Activated CD4-positive, alpha-beta T cell treated with anti-CD3 and anti-CD28 coated beads, Interleukin-2, amount 50 U/mL, for 24 hours (primary cell): Measurements from ENCODE around the gene MBIP.

Source experiments
- DNase-seq, 2 donors: peaks; one replicate each; pipeline ENCODE4 v3.0.0-alpha.2; 2020; ENCODE audit warnings: low read depth in 1 of 2, low spot score in 1 of 2

The MBIP gene

DNA sequence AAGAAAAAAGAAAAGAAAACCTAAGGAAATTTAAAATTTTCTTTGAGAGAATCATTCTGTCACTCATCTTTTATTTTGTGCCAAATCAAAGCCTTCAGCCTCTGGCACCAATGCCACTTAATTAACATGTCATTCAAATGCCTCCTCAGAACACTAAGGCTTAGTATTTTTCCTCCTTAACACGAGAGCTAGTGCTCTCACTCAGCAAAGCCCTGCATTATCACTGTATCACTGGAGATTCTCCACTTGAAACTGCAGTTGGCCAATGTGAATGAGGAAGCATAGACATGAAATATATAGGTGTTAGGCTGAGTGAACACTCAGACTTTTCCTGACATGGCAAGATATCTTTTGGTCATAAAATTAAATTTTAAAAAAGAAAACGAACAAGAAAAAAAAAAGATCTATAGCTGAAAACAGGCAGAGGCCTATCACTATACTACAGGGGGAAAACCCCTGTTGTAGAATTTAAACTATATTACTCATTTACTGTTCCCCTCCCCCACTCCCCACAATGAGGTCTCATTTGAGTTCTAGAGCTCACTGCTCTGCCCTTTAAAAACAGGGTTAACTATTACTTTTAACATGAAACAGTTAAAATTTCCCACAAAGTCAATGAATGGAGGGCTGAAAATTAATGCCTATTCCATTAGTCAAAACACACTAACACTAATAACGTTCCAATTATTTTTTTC is 5.1 kb downstream of the MBIP start:
- peak in 1 of 2 donors; percentile 60 for DNase-seq

DNA sequence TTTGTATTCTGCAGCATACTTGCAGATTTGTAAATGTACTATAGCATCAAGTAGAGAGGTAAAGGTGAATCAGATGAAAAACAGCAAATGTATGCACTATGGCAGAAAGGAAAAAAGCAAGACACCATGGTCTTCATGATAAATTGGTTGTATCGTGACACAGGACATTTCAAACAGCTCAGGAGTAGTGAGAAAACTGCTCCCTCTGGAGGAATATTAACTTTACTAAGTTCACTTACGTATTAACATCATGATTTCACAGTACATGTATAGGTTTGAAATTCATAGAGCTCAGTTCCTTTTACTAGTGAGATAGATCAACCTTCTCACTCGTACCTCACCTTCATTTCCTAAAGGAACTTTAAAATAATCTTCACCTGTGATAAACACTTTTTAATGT is 6.5 kb downstream of the MBIP start:
- DNase-seq: no peak

DNA sequence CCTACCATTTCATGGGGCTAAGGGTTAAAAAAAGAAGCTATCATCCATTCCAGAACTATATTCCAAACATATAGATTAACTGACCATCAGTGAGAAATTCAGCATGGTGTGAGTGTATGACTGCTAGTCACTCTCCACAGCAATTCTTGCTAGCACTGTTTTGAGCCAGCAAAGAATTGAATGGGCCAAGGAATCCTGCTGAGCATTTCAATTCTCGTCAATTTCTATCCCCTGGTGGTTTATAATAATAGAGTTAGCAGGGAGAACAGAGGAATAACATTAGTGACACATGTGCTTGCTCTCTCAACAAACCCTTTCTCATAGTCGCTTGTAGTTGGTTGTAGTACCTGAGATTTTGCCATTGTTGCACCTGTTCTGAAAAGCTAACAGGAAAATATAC is 7.2 kb downstream of the MBIP start:
- DNase-seq: no peak

DNA sequence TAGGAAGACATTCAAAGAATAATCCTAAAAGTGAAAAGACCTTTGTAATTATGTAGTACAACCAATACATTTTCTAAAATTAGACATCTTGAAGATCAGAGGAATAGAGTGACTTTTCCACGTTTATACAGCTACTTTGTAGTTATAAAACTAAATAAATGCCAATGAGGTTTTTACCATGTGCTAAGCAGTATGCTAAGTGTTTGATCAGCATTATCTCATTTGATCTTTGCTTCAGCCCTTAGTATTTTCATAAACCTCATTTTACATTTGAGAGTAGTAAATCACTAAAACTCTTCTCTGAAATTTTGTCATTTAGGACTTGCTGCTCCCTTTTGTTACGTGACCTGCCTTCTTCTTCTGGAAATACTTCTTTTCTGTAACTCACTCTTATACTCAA is 13.6 kb downstream of the MBIP start:
- DNase-seq: no peak

DNA sequence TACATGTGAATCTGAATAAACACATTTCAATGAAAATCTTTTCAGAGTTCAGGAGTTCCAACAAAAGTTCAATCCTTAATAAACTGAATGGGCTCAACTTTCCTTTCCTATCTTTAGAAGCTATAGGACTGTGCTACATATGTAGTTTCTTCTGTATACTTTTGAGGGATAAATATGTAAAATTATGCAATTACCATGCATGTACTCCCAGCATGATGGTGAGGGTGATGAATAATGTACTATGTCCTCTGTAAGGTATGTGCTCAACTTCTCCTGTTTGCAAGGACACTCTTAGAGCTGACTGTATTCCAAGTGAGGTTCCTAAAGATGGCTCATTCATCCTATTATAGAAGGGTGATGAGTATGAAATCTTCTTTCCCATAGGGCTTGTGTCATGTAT is 15.5 kb downstream of the MBIP start:
- DNase-seq: no peak

DNA sequence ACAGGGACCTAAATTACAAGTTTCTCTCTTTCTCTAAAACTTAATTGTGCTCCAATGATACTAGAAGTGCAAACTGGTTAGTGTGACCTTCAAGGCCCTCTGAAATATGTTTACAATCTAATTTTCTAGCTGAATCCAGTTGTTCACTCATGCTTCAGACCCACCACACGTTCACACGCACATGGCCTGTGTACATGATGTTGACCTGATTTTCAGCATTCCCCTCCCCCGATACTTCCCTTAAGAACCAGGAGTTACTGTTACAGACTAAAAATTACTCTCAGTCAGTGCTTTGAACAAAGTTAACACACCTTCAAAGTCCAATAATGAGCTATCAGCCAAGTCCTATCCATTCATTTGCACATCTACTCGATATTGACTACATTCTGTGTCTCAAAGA is 16.5 kb downstream of the MBIP start:
- DNase-seq: no peak

DNA sequence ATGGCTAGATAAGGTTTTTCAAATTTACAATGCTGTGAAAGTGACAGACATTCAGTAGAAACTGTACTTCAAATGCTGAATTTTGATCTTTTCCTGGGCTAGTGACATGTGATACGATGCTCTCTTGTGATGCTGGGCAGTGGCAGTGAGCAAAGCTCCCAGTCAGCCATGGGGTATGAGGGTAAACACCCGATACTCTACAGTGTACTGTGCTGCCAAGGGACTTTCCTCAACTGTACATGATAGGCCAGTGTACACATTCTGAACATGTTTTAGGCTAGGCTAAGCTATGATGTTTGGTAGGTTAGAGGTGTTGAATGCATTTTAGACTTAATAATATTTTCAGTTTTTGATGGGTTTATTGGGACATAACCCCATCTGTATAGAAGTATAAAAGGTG is 17.6 kb downstream of the MBIP start:
- no peak for DNase-seq

DNA sequence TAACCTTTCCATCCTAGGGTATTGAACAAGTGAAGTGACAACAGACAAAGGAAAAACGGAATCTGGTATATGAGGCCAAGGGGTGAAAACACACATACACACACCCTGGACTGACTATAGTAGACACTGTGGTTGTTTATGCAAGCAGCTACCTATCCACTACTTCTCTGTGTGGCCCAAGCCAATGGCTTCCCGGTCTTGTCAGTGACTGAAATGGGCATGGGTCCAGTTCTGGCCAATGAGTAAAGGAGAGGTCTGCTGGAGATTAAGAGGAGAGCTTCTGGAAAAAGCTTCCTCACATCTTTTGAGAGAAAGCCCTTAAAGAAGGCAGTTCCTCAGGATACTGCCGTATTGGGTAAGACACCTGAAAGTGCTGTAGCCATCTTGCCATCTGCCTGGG is 19.3 kb downstream of the MBIP start:
- DNase-seq: no peak

DNA sequence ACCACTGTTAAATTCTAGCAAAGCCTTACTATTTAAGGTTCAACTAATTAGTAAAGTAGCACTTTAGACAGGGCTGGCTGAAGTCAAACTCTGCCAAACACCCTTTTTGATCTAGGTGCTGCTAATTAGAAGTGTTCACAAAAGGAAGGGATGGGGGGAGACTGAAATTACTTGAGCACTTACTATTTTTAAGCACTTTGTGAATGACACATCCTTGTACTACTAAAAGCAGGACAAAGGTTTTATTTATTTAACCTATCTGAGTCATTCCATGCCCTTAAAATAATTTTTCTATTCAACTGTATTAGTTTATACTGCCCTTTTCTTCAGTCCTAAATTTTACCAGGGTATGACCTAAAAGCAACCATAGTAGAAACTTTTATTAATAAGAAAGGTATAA is 20.1 kb downstream of the MBIP start:
- DNase-seq: no peak

DNA sequence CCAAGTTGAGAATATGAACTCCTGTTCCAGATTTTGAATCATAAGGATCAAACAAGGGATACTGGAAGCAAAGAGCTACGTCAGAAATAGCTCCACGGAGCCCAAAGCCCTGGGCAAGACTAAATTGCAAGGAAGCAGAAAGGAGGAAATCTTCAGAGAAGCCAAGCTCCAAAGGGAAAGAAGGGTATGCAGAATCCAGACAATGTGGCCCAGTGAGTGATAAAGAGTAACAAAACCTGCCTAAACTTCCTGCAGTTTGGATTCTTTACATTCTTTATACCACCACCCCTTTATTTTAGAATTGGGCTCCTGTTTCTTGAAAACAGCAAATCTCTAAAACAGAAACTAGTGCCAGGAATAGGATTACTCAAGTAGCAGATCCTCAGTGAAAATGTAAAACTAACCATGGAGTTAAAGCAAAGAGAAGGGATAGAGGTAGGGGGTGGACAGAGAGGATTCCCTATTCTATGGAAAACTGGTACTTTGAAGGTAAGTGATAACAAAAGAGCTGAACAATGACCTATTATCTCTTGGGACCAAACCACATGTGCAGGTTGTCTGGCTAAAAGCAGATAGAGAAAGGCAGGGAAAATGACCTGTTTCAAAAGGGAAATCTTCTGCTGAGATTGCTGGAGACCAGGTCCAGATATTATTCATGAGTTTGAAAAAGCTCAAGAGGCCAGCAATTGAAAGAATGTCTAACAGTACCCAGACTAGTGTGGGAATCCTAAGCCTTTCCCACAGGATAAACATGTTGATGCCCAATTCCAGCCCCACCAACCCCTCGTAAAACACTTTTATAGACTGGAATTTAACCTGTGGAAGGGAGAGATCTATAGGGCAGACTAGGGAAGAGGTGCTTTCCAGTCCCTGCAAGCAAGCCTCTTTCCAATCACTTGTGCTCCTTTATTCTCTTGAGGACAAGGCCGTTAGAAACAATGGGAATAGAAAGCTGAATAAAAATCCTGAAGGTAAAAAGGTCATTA is 24.5 kb downstream of the MBIP start:
- no peak for DNase-seq

DNA sequence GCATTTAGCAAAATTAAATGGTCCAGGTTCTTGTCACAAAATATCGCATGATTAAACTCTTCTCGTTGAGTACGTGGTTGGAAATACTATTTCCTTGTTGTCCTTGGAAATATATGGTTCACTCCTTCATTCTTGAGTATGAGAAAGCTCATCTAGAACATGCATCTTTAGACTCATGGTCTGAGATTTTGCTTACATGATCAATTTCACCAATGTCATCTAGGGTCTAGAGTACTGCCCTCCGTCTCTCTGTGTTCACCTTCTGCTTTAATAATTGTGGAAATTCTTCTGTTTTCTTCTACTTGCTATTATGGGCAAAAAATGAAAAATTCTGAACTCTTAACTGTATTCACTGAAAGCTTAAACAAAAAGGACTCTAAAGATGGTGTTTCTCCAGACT is 25.9 kb downstream of the MBIP start:
- DNase-seq: no peak

DNA sequence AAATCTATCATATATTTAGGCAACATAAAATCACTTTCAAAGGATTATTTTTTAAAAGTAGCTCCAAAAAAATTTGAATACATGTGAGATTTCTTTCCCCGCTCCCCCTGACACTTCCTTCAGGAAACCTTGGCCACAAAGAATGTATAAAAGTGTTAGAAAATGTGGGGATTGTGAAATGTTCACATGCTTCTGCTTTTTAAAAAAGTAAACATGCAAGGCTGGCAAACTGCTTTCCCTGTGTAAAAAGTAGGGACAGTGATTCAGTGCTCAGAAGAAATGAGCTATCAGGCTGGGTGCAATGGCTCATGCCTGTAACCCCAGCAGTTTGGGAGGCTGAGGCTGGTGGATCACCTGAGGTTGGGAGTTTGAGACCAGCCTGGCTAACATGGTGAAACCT is 26.6 kb downstream of the MBIP start:
- no peak for DNase-seq

DNA sequence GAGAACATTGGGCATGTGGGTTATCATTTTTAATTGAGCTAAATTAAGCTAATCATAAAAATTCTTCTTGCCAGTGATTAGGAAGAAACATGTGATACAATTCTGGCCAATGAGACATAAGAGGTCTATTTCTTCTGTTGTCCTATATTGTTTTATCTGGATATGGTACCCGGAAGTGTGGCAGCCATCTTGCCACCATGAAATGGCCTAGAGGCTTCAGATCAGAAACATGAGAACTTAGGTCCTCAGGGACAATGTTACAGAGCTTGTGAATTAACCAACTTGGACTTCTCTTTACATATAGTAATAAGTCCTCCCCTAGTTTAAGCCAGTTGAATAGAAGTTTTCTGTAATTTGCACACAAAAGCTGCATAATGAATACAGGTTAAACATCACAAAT is 30.5 kb downstream of the MBIP start:
- DNase-seq: no peak

DNA sequence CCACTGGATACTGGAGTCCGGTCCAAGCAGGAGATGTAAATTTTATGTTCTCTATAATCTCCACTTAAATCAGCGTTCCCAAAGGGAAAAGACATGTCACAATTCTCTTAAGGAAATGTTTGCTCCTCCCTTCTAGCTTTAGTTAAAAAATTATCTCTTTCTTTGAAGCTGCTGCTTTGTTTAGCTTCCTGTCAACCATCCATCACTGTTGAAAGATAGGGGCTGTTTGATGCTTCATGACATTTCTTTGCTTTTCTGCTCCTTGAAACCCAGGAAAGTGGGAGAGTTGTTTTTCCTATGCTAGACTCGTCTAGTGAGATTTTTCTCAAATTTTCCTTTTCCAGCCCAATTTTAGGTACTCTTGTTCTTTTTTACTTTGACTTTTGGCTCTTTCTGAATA is 31.9 kb downstream of the MBIP start:
- no peak for DNase-seq

DNA sequence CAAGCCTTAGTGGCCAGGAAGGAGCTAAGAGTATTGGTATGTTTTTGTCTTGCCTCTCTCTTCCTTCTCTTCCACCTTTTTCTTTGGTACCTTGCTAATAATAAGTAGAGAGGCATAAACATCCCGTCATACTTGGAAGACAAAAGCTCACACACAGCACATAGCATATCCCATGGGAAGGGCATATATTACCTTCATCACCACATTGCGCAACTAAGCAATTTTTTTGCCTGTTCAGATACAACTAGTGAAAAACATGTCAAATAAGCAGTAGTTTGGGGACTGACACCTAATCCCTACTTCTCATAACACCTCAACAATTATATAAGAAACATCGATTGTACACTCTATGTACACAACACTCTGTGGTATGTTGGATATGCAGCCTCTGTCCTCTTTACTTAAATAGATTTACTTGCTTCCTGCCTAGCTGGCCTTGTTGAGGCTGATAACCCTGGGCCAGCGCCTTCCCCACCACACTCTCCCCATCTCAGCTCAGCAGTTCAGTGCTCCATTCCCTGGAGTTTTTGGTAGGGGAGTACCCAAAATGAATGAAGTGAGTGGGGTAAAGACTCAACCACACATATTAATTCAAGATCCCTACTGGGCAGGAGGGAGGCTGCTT is 35.4 kb downstream of the MBIP start:
- no peak for DNase-seq

DNA sequence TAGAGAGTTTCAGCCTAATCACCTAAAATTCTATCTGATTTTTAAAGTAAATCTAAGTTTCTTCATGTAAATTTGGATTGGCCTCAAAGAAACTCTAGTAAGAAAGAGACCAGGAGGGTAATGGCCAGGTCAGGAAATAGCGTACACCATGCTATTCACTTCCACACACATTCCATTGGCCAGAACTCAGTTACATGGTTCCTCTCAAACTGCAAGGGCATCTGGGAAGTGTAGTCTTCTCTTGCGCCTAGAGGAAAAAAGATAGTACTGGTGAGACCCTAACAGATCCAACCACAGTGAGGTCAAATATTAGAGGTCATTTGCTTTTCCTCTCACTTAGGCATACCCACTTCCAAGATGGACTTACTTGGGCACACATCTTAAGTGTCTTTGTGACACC is 39.1 kb downstream of the MBIP start:
- DNase-seq: no peak

DNA sequence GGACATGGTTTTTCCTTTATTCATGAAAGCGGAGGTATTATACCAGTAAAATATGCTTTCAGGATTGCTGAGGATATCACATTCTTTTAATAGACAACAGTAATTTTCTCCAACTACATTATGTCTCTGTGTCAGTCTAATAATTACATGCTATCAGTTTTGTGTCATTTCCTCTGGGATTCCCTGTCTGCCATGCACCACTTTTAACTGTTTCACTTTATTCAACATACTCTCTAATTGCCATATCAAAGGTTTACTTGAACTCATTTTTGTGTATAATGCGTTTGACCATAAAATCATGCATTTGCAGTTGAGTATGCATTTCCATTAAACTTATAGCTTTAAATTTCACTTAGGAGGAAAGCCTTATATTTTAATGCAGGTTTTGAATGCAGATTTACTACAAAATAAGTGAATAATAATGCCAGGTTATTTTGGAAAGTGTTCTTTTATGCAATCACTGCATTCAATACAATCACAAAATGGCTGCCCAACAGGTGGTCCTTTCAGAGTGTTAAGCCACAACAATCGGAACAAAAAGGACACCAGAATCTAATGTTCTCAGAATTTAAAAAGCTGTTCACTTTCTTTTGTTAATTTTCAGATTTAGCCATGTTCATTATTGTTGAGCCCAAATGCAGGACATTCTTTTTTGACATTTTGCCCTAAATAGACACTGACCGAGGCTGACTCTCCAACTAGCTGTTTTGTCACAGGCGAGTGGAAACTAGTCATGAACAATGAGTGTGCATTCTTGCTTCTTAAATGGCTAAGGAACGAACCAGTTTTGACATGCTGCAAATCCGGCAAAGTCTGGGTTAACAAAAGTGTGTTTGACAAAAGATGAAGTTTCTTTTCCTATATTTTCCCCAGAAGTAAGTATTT is 40.9 kb downstream of the MBIP start:
- no peak for DNase-seq

DNA sequence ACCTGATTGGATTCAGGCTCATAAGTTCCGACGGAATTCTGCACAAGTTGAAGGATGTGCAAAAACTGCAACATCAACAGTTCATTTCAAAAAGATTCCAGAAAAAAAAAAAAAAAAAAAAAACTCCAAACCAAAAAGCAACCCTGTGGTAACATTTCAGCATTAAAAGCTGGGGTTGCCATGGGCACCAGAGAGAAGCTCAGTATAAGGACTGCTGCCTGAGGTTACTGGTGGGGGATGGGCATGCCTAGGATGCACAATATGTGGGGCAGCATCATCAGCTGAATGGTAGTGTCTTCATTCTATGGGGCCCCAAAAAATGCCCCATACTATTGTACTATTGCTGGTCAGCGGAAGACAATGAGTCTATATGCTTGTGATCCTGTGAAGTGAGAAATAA is 44.7 kb downstream of the MBIP start:
- no peak for DNase-seq

DNA sequence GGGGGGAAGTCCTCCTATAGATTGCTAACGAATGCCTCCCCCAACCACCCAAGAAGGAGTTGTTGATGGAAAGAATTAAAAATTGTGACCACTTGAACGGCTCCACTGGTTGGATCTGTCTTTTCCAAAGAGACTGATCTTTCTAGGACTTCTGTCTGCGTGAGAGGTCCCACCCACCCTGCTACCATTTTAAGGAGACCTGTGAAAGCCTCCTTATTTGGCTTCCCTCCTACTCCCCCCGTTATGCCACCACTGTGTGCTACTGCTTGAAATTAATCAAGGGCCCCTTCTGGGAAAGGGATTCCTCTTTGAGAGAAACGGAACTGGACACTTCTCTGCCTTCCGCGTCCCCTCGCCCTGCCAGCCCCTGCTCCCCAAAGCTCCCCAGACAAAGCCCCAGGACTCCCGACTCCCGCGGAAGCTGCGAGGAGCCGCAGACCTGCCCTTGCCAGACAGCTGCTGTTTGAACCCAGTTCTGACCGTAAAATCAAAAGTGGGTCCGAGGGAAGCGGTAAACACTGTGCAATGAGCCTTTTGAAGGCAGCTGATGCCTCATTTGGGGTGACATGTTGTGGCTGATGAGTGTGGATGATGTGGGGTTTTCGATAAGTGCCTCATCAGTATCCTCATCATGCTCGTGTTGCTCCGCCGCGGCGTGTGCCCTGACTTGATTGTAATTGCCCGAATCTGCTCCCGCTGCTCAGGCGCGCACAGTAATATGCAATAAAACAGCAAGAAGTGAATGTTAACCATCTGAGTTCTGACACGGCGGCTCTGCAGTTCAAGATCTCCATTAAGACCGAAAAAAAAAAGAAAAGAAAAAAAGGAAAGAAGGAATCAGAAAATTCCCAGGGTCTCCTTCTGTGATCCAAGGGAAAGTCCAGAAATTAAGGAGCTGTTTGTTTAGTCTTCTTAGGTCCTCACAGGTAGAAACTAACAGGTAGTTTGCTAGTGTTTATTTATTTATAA is 48.2 kb downstream of the MBIP start:
- peak in 1 of 2 donors; percentile 8 for DNase-seq

DNA sequence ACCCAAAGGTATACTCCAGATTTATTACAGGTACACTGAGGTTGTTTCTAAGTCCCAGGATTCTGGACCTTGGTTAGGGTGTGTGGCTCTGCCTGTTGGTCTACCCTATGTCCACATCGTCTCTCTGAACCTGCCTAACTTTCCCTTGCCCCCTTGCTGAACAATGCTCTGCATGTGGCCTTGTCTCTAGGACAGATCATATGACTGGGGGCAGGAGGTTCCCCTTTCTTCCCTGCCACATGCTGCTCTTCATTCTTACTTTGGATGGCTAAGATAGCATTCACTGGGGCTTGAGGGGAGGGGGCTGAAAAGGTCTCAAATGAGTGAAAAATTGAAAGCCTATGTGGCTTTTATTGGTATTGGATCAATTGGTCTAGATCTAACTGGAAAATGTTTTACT is 49.2 kb downstream of the MBIP start:
- no peak for DNase-seq
